Caco-2 (cell line): ENCODE data around the gene SNRNP40. TPM values are rescaled to one million over a fixed set of nuclear protein-coding genes. Genes with fewer than 3 reads are reported as not detected.

Experiments used
- BruUV-seq: library from RNA; stranded (reverse); fragments of 400-500 nt; replicated peaks from 2 replicates; lab custom pipeline; 2021; lab: Mats Ljungman, UMichigan
- CTCF ChIA-PET: fragments of 300-600 bp; sonication (Branson Sonifier 250); formaldehyde crosslinking; loops from one replicate; lab custom pipeline; 2022; ENCODE audit warnings: antibody characterized with exemption; lab: Charles Lee
- POLR2A ChIA-PET: fragments of 300-600 bp; sonication (Branson Sonifier 250); formaldehyde crosslinking; loops from one replicate; lab custom pipeline; 2022; ENCODE audit warnings: antibody characterized with exemption; lab: Charles Lee
- DNase-seq, 2 experiments: peaks; one replicate each; pipeline versions ENCODE4 v3.0.0 to v3.0.0-alpha.2; 2020 to 2022
- H3K27me3 ChIP-seq: replicated peaks from 2 replicates; pipeline ENCODE4 v1.6.0; 2011; ENCODE audit warnings: low read length; ENCODE audit not compliant: control insufficient read depth, insufficient read depth
- H3K36me3 ChIP-seq: 2 replicates; pipeline ENCODE4 v1.5.1; 2011; ENCODE audit warnings: low read length; ENCODE audit not compliant: control insufficient read depth, insufficient read depth
- H3K4me1 ChIP-seq: fragments of 250-450 bp; sonication (Bioruptor Pico); 2 replicates; pipeline ENCODE4 v1.5.1; 2020; ENCODE audit warnings: mild to moderate bottlenecking
- H3K4me3 ChIP-seq: 2 replicates; pipeline ENCODE4 v1.5.1; 2011; ENCODE audit warnings: low read depth, mild to moderate bottlenecking, control low read depth, low read length
- H3K9me3 ChIP-seq: fragments of 250-450 bp; sonication (Bioruptor Pico); 2 replicates; pipeline ENCODE4 v1.5.1; 2020; ENCODE audit warnings: mild to moderate bottlenecking, moderate library complexity
- H3K27ac Mint-ChIP-seq: one replicate; pipeline ENCODE4 v1.8.0; 2022; ENCODE audit warnings: mixed read lengths; ENCODE audit not compliant: unreplicated experiment
- H3K27me3 Mint-ChIP-seq: one replicate; pipeline ENCODE4 v1.8.0; 2022; ENCODE audit warnings: mixed read lengths; ENCODE audit not compliant: insufficient read depth, unreplicated experiment
- H3K36me3 Mint-ChIP-seq: one replicate; pipeline ENCODE4 v1.8.0; 2022; ENCODE audit warnings: mild to moderate bottlenecking, mixed read lengths; ENCODE audit not compliant: insufficient read depth, unreplicated experiment
- H3K4me1 Mint-ChIP-seq: one replicate; pipeline ENCODE4 v1.8.0; 2022; ENCODE audit warnings: low read depth, mixed read lengths; ENCODE audit not compliant: unreplicated experiment
- H3K4me3 Mint-ChIP-seq: one replicate; pipeline ENCODE4 v1.8.0; 2022; ENCODE audit warnings: mild to moderate bottlenecking, moderate library complexity, mixed read lengths; ENCODE audit not compliant: unreplicated experiment
- H3K9me3 Mint-ChIP-seq: one replicate; pipeline ENCODE4 v1.8.0; 2022; ENCODE audit warnings: mixed read lengths; ENCODE audit not compliant: unreplicated experiment
- CTCF ChIP-seq, 2 experiments: fragments of 200-600 bp in 1 of 2; IDR thresholded peaks; 1 replicate in 1 of 2; 2 replicates in 1 of 2; pipeline versions ENCODE4 v1.5.1 to v1.8.0; 2011 to 2022; ENCODE audit warnings: antibody characterized with exemption in 1 of 2, control low read depth in 1 of 2, inconsistent platforms in 1 of 2, low read depth in 1 of 2, low read length in 1 of 2, mild to moderate bottlenecking in 1 of 2, moderate library complexity in 1 of 2; ENCODE audit not compliant: insufficient read depth in 1 of 2, severe bottlenecking in 1 of 2, unreplicated experiment in 1 of 2
- intact Hi-C: fragments of 100-400 bp; cut with micrococcal nuclease; formaldehyde crosslinking; loops from one replicate; pipeline ENCODE4 v1.10.0; 2022; ENCODE audit not compliant: unreplicated experiment
- total RNA-seq: library from RNA; stranded (reverse); gene quantifications from 2 replicates; pipeline ENCODE4 v1.2.3, GENCODE V29; 2022

Gene SNRNP40
- total RNA-seq, 1 experiment from 2014 or later = 49.5 TPM

GRCh38 chr1:31318146-31318545, 21.6 kb upstream of the SNRNP40 start:
- H3K4me1 ChIP-seq = no peaks in the 10 kb centered on the region
- POLR2A ChIA-PET = no interaction called here
- no peaks in the 10 kb centered on the region for H3K27me3 ChIP-seq
- H3K9me3 ChIP-seq = no peaks in the 10 kb centered on the region
- Mint-ChIP-seq H3K9me3 (no peaks in the 10 kb centered on the region), H3K4me1 (no peaks in the 10 kb centered on the region), H3K4me3 (no peak overlapping the region), H3K36me3 (peaks cover 9% of the 10 kb centered on the region), H3K27ac (no peak overlapping the region), H3K27me3 (no peaks in the 10 kb centered on the region)
- intact Hi-C loops = no loop called here
- H3K4me3 ChIP-seq = no peak overlapping the region
- BruUV-seq = no TSS peak
- H3K36me3 ChIP-seq = no peaks in the 10 kb centered on the region
- CTCF ChIA-PET = interaction anchor here (0.6 to 1.1 kb wide), 2 partner anchors 21 to 137 kb away, joined by 3 to 10 read pairs; partner anchors contain the start of genes SNRNP40 and ZCCHC17
- TF ChIP-seq CTCF (IDR thresholded peaks at IDR 0.05; ENCODE audit: insufficient read depth in 1 of 2, low read depth in 1 of 2, low read length in 1 of 2, severe bottlenecking in 1 of 2, unreplicated experiment in 1 of 2) = no peak
- no peak for DNase-seq

- no peaks in the 10 kb centered on the region for H3K4me1 ChIP-seq
- no peaks in the 10 kb centered on the region for H3K4me1 Mint-ChIP-seq
- no peaks in the 10 kb centered on the region for H3K9me3 Mint-ChIP-seq
- no peaks in the 10 kb centered on the region for H3K27me3 ChIP-seq
- TF ChIP-seq CTCF (IDR thresholded peaks at IDR 0.05; ENCODE audit: insufficient read depth in 1 of 2, low read depth in 1 of 2, low read length in 1 of 2, severe bottlenecking in 1 of 2, unreplicated experiment in 1 of 2) = no peak
- no peaks in the 10 kb centered on the region for H3K9me3 ChIP-seq
- POLR2A ChIA-PET = no interaction called here
- H3K27ac Mint-ChIP-seq = no peak overlapping the region
- H3K36me3 Mint-ChIP-seq = peaks cover 14% of the 10 kb centered on the region
- no peaks in the 10 kb centered on the region for H3K27me3 Mint-ChIP-seq
- H3K36me3 ChIP-seq = no peaks in the 10 kb centered on the region
- H3K4me3 Mint-ChIP-seq = no peak overlapping the region
- intact Hi-C loops = no loop called here
- H3K4me3 ChIP-seq = no peak overlapping the region
- no TSS peak for BruUV-seq
- no peak for DNase-seq
- CTCF ChIA-PET = no interaction called here
Measured at GRCh38 chr1:31315902-31316301, 19.3 kb upstream of the SNRNP40 start.

GRCh38 chr1:31310198-31310597, 13.6 kb upstream of the SNRNP40 start:
- Histone ChIP-seq H3K36me3 (no peaks in the 10 kb centered on the region), H3K4me3 (no peak overlapping the region), H3K27me3 (no peaks in the 10 kb centered on the region), H3K9me3 (no peaks in the 10 kb centered on the region), H3K4me1 (no peaks in the 10 kb centered on the region)
- POLR2A ChIA-PET = no interaction called here
- Mint-ChIP-seq H3K27me3 (no peaks in the 10 kb centered on the region), H3K9me3 (no peaks in the 10 kb centered on the region), H3K4me3 (no peak overlapping the region), H3K27ac (no peak overlapping the region), H3K36me3 (peaks cover 10% of the 10 kb centered on the region), H3K4me1 (no peaks in the 10 kb centered on the region)
- CTCF ChIA-PET = no interaction called here
- intact Hi-C loops = no loop called here
- TF ChIP-seq CTCF (IDR thresholded peaks at IDR 0.05; ENCODE audit: insufficient read depth in 1 of 2, low read depth in 1 of 2, low read length in 1 of 2, severe bottlenecking in 1 of 2, unreplicated experiment in 1 of 2) = no peak
- BruUV-seq = no TSS peak
- no peak for DNase-seq
